ENCODE data around the gene MSRB1. TPM values are rescaled to one million over a fixed set of nuclear protein-coding genes. Genes with fewer than 3 reads are reported as not detected.

MSRB1 gene
- total and polyA plus RNA-seq, 2 of the 13 experiments (the other 11 are each of a cell fraction or from before 2014, with no cell fraction given), result 32.1 to 75.4 TPM

DNA sequence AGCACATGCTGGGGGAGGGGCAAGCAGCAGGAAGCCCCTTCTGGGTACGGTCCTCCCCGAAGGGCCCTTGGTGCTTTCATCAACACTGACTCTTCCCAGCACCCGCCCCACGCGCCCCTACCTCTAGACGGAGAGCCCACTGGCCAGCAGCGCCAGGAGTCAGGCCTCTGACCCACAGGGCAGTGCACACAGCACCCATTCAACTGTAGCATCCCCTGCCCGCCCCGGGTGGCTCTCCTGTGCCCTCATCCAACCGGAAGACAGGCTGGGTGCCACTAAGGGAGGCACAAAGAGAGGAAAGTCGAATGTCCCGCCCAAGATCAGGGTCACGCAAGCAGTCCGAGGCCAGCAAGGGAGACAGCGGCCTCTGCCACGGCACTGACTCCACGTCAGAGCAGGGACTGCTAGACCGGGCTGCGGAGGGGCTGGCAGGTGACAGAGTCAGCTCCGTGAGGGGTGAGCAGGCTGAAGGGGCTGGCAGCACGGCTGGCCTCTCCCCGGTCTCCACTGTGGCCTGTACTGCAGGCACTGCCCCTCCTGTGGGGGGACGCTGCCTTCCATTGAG is 9.8 kb downstream of the MSRB1 start (continued):
- TF ChIP-seq, protein P1, sequence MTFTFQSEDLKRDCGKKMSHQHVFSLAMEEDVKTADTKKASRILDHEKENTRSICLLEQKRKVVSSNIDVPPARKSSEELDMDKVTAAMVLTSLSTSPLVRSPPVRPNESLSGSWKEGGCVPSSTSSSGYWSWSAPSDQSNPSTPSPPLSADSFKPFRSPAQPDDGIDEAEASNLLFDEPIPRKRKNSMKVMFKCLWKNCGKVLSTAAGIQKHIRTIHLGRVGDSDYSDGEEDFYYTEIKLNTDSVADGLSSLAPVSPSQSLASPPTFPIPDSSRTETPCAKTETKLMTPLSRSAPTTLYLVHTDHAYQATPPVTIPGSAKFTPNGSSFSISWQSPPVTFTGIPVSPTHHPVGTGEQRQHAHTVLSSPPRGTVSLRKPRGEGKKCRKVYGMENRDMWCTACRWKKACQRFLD (CRISPR knock-in tag; IDR thresholded peaks at IDR 0.05; ENCODE audit: borderline replicate concordance), result no peak
- TF ChIP-seq YY1 (IDR thresholded peaks at IDR 0.05; ENCODE audit: insufficient read depth, insufficient replicate concordance, low read depth, low read length) (no peak), NFE2L2 (IDR thresholded peaks at IDR 0.05; ENCODE audit: low read length) (no peak), ZNF766 (CRISPR knock-in tag; IDR thresholded peaks at IDR 0.05; ENCODE audit: borderline replicate concordance) (no peak), GABPA (IDR thresholded peaks at IDR 0.05; ENCODE audit: low read depth, low read length) (no peak), GABPA (CRISPR knock-in tag; IDR thresholded peaks at IDR 0.05; ENCODE audit: low read depth) (no peak), KLF16 (CRISPR knock-in tag; IDR thresholded peaks at IDR 0.05) (0 out of 4 replicates have a peak, but pooled peaks of 1 of the 2 experiments have one; percentile 36), RAD51 (IDR thresholded peaks at IDR 0.05; ENCODE audit: borderline replicate concordance) (no peak), ZNF660 (CRISPR knock-in tag; IDR thresholded peaks at IDR 0.05; ENCODE audit: borderline replicate concordance, low read depth) (no peak), SAP130 (CRISPR knock-in tag; IDR thresholded peaks at IDR 0.05; ENCODE audit: low read depth) (peak; percentile 43; the same call in 1 of the 2 replicates), TEAD3 (CRISPR knock-in tag; optimal IDR thresholded peaks at IDR 0.05; ENCODE audit: borderline replicate concordance) (peak; percentile 35), RBFOX2 (IDR thresholded peaks at IDR 0.05; ENCODE audit: low read depth, low read length) (0 out of 2 replicates have a peak, but pooled peaks have one; percentile 15), ZFP1 (CRISPR knock-in tag; IDR thresholded peaks at IDR 0.05) (no peak), ERF (CRISPR knock-in tag; IDR thresholded peaks at IDR 0.05) (no peak), POLR2G (IDR thresholded peaks at IDR 0.05; ENCODE audit: low read depth, low read length) (no peak)
- TF ChIP-seq, protein P2, sequence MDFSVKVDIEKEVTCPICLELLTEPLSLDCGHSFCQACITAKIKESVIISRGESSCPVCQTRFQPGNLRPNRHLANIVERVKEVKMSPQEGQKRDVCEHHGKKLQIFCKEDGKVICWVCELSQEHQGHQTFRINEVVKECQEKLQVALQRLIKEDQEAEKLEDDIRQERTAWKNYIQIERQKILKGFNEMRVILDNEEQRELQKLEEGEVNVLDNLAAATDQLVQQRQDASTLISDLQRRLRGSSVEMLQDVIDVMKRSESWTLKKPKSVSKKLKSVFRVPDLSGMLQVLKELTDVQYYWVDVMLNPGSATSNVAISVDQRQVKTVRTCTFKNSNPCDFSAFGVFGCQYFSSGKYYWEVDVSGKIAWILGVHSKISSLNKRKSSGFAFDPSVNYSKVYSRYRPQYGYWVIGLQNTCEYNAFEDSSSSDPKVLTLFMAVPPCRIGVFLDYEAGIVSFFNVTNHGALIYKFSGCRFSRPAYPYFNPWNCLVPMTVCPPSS (IDR thresholded peaks at IDR 0.05), result no peak
- TF ChIP-seq, protein P3, sequence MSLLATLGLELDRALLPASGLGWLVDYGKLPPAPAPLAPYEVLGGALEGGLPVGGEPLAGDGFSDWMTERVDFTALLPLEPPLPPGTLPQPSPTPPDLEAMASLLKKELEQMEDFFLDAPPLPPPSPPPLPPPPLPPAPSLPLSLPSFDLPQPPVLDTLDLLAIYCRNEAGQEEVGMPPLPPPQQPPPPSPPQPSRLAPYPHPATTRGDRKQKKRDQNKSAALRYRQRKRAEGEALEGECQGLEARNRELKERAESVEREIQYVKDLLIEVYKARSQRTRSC (CRISPR knock-in tag; IDR thresholded peaks at IDR 0.05; ENCODE audit: low read depth), result no peak
- TF ChIP-seq, protein P4, sequence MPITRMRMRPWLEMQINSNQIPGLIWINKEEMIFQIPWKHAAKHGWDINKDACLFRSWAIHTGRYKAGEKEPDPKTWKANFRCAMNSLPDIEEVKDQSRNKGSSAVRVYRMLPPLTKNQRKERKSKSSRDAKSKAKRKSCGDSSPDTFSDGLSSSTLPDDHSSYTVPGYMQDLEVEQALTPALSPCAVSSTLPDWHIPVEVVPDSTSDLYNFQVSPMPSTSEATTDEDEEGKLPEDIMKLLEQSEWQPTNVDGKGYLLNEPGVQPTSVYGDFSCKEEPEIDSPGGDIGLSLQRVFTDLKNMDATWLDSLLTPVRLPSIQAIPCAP (CRISPR knock-in tag; IDR thresholded peaks at IDR 0.05; ENCODE audit: low read depth), result no peak
- TF ChIP-seq, protein P5, sequence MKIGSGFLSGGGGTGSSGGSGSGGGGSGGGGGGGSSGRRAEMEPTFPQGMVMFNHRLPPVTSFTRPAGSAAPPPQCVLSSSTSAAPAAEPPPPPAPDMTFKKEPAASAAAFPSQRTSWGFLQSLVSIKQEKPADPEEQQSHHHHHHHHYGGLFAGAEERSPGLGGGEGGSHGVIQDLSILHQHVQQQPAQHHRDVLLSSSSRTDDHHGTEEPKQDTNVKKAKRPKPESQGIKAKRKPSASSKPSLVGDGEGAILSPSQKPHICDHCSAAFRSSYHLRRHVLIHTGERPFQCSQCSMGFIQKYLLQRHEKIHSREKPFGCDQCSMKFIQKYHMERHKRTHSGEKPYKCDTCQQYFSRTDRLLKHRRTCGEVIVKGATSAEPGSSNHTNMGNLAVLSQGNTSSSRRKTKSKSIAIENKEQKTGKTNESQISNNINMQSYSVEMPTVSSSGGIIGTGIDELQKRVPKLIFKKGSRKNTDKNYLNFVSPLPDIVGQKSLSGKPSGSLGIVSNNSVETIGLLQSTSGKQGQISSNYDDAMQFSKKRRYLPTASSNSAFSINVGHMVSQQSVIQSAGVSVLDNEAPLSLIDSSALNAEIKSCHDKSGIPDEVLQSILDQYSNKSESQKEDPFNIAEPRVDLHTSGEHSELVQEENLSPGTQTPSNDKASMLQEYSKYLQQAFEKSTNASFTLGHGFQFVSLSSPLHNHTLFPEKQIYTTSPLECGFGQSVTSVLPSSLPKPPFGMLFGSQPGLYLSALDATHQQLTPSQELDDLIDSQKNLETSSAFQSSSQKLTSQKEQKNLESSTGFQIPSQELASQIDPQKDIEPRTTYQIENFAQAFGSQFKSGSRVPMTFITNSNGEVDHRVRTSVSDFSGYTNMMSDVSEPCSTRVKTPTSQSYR (CRISPR knock-in tag; IDR thresholded peaks at IDR 0.05; ENCODE audit: borderline replicate concordance), result no peak

Measured in HepG2 (cell line).